C1 segment of cervical spinal cord (tissue), 14 donors: ENCODE results near the gene RANBP3L.
"Not testable (repeated sequence)": the region's sequence is repeated elsewhere in the genome, so short reads cannot be mapped to it uniquely, and the experiment has no call there.

ENCODE experiments used
- DNase-seq, 14 donors: peaks; one replicate each; lab custom pipeline; 2025; lab: John Stamatoyannopoulos, UW

The RANBP3L gene

GRCh38 chr5:36206913-36207312 is 94.8 kb downstream of the RANBP3L start:
- no peak for DNase-seq

GRCh38 chr5:36205329-36205728 is 96.4 kb downstream of the RANBP3L start:
- DNase-seq, result no peak

GRCh38 chr5:36202521-36202961 is 99.2 kb downstream of the RANBP3L start:
- no peak for DNase-seq

- no peak for DNase-seq
These were observed 101.2 kb downstream of the RANBP3L start for GRCh38 chr5:36200513-36200912.

GRCh38 chr5:36199620-36200019 is 102.1 kb downstream of the RANBP3L start:
- DNase-seq, result no peak

- DNase-seq, result not testable (repeated sequence)
These were observed 102.9 kb downstream of the RANBP3L start for GRCh38 chr5:36198783-36199182.
